IPS DF 6.9 (cell line): ENCODE data around the gene LNPEP.

Source experiments
- DNase-seq: peaks from one replicate; pipeline ENCODE4 v3.0.0-alpha.2; 2013; ENCODE audit warnings: low read depth, low spot score
- H3K27ac ChIP-seq: one replicate; pipeline ENCODE4 v1.5.1; 2013; ENCODE audit warnings: low read length, control low read depth
- H3K27me3 ChIP-seq: 2 replicates; pipeline ENCODE4 v1.6.1; 2013; ENCODE audit warnings: mild to moderate bottlenecking, low read length; ENCODE audit not compliant: control insufficient read depth, insufficient read depth
- H3K36me3 ChIP-seq: 2 replicates; pipeline ENCODE4 v1.6.1; 2013; ENCODE audit warnings: low read length; ENCODE audit not compliant: control insufficient read depth, insufficient read depth
- H3K4me1 ChIP-seq: 2 replicates; pipeline ENCODE4 v1.6.1; 2013; ENCODE audit warnings: low read length; ENCODE audit not compliant: control insufficient read depth, insufficient read depth
- H3K4me3 ChIP-seq: 2 replicates; pipeline ENCODE4 v1.5.1; 2013; ENCODE audit warnings: mild to moderate bottlenecking, low read length
- H3K9me3 ChIP-seq: 2 replicates; pipeline ENCODE4 v1.6.1; 2013; ENCODE audit warnings: low read length, inconsistent platforms; ENCODE audit not compliant: control insufficient read depth, insufficient read depth
- WGBS: extraction: QIAGEN DNeasy Blood & Tissue Kit; methylation state at CpG from one replicate; pipeline ENCODE4 v1.1.7; 2013; ENCODE audit warnings: mixed read lengths, missing lambda C conversion rate; ENCODE audit not compliant: insufficient read length, insufficient coverage; 5-methylcytosine and 5-hydroxymethylcytosine counted together

Gene LNPEP

DNA sequence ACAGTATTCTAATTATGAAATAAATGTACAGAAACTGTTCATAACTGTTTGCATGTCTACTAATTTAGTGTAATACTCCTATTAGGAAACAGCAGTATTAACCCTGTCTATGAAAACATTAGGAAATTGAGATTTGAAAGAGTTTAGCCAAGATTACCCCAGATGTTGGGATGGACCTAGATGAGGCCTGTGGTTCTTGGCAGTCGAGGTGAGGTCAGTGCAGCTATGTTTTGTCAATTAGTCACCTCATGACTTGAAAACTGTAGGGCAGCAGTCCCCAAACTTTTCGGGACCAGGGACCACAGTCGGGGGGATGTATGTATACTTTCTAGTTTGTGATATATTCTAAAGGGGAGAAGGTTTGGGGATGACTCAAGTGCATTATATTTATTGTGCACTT lies 4.7 kb downstream of the LNPEP start:
- H3K27ac ChIP-seq, result no peak overlapping the region
- H3K9me3 ChIP-seq, result no peaks in the 10 kb centered on the region
- no peak for DNase-seq
- H3K4me3 ChIP-seq, result no peak overlapping the region
- no peaks in the 10 kb centered on the region for H3K36me3 ChIP-seq
- no CpG with 5 or more reads among the region's 3 CpGs for WGBS
- no peaks in the 10 kb centered on the region; the same call in 1 of the 2 replicates for H3K27me3 ChIP-seq
- H3K4me1 ChIP-seq, result no peaks in the 10 kb centered on the region

DNA sequence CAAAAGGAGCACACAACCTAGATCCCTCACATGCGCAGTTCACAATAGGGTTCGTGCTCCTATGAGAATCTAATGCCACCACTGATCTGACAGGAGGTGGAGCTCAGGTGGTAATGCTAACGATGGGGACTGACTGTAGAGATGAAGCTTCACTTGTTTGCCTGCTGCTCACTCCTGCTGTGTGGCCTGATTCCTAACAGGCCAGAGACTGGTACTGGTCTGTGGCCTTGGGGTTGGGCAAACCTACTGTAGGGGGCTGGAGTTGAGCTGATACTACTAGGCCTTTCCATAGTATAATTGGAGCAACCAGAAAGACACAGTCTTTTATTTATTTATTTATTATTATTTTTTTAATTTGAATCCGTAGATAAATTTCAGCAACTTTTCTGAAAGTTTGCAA lies 5.3 kb downstream of the LNPEP start:
- Histone ChIP-seq H3K27ac (no peak overlapping the region), H3K36me3 (no peaks in the 10 kb centered on the region), H3K4me3 (no peak overlapping the region), H3K9me3 (no peaks in the 10 kb centered on the region), H3K27me3 (no peaks in the 10 kb centered on the region; the same call in 1 of the 2 replicates), H3K4me1 (no peaks in the 10 kb centered on the region)
- DNase-seq, result no peak
- WGBS, result no CpG with 5 or more reads among the region's 4 CpGs

- no peak overlapping the region for H3K4me3 ChIP-seq
- no peaks in the 10 kb centered on the region for H3K36me3 ChIP-seq
- no peaks in the 10 kb centered on the region for H3K4me1 ChIP-seq
- WGBS, result no CpG with 5 or more reads among the region's 9 CpGs
- H3K9me3 ChIP-seq, result no peaks in the 10 kb centered on the region
- H3K27ac ChIP-seq, result no peak overlapping the region
- no peak for DNase-seq
- no peaks in the 10 kb centered on the region for H3K27me3 ChIP-seq
Observed at GRCh38 chr5:96942078-96942477, 6.2 kb downstream of the LNPEP start.

GRCh38 chr5:96942911-96943310 lies 7.0 kb downstream of the LNPEP start:
- no peaks in the 10 kb centered on the region for H3K36me3 ChIP-seq
- DNase-seq, result no peak
- WGBS, result no CpG with 5 or more reads among the region's 1 CpG
- H3K27ac ChIP-seq, result no peak overlapping the region
- H3K4me1 ChIP-seq, result no peaks in the 10 kb centered on the region
- no peaks in the 10 kb centered on the region for H3K9me3 ChIP-seq
- H3K4me3 ChIP-seq, result no peak overlapping the region
- H3K27me3 ChIP-seq, result no peaks in the 10 kb centered on the region

DNA sequence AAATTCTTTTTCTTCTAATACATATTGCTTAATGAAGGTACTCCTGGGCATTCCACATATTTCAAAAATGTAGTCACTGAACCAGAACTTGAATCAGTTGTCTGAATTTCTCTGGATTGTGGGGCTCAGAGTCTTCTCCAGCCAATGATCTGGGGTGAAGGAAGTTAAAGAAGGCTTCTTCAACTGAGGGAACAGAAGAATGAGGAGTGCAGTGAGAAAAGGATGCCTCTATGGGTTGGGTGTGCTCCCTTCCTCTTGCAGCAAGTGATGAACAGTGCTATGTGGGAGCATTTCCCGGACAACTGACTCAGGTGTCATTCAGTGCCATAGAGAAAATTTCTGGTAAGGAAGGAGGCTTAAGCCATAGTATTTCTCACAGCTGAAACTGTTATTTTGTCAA lies 7.9 kb downstream of the LNPEP start:
- Histone ChIP-seq H3K27ac (no peak overlapping the region), H3K27me3 (no peaks in the 10 kb centered on the region), H3K4me1 (no peaks in the 10 kb centered on the region), H3K36me3 (no peaks in the 10 kb centered on the region), H3K4me3 (no peak overlapping the region), H3K9me3 (no peaks in the 10 kb centered on the region)
- no peak for DNase-seq
- WGBS, result no CpG with 5 or more reads among the region's 1 CpG

- no peak overlapping the region for H3K4me3 ChIP-seq
Observed at GRCh38 chr5:96945144-96945897, 9.4 kb downstream of the LNPEP start.

GRCh38 chr5:96946381-96946780 lies 10.5 kb downstream of the LNPEP start:
- WGBS, result no CpG with 5 or more reads among the region's 3 CpGs
- DNase-seq, result no peak
- Histone ChIP-seq H3K27me3 (no peaks in the 10 kb centered on the region), H3K9me3 (no peaks in the 10 kb centered on the region), H3K4me1 (no peaks in the 10 kb centered on the region), H3K36me3 (no peaks in the 10 kb centered on the region), H3K4me3 (no peak overlapping the region), H3K27ac (no peak overlapping the region)

More at GRCh38 chr5:96945144-96945897, 9.4 kb downstream of the LNPEP start:
- Histone ChIP-seq H3K27ac (no peak overlapping the region), H3K4me1 (no peaks in the 10 kb centered on the region), H3K36me3 (no peaks in the 10 kb centered on the region), H3K27me3 (no peaks in the 10 kb centered on the region), H3K9me3 (no peaks in the 10 kb centered on the region)
- no peak for DNase-seq
- WGBS, result no CpG with 5 or more reads among the region's 5 CpGs

GRCh38 chr5:96952118-96952750 lies 16.4 kb downstream of the LNPEP start:
- no peak for DNase-seq
- no peak overlapping the region for H3K4me3 ChIP-seq
- H3K9me3 ChIP-seq, result no peaks in the 10 kb centered on the region
- no peaks in the 10 kb centered on the region for H3K27me3 ChIP-seq
- no peak overlapping the region for H3K27ac ChIP-seq
- WGBS, result no CpG with 5 or more reads among the region's 3 CpGs
- H3K4me1 ChIP-seq, result no peaks in the 10 kb centered on the region
- no peaks in the 10 kb centered on the region for H3K36me3 ChIP-seq

DNA sequence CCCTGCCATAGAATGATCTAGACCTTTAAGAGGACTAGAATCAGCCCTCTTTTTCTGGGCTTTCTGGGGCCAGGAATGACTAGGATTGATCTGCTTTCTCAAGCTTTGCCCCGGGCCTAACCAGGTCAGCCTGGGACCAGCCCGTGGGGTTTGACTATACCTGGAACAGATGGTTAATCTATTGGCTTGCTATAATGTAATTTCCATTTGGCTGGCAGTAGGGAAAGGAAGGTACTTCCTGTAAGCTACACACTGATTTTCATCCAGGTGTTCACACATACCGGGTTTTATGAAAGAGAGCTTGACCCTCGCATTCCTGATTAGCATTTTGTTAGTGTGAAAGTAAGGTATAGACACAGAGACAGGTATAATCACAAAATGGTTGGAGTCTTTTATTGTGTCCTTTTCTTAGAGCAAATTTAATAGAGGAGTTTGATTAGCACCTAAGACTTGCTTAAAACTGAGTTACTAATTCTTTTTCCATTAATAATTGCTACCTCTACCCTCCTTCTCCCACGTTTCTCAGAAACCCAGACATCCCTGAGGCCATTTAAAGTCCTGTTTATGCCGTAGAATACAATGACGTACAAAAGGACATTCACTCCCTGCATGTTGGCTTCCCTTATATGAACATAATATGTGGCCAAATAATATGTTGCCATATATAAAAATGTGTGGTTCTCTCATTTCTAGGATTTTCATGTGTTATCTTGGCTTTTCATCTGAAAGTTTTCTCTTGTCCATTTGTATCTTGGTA lies 17.3 kb downstream of the LNPEP start:
- no peaks in the 10 kb centered on the region for H3K4me1 ChIP-seq
- DNase-seq, result no peak
- H3K4me3 ChIP-seq, result no peak overlapping the region
- H3K27me3 ChIP-seq, result no peaks in the 10 kb centered on the region
- no peaks in the 10 kb centered on the region for H3K36me3 ChIP-seq
- WGBS, result no CpG with 5 or more reads among the region's 7 CpGs
- H3K27ac ChIP-seq, result no peak overlapping the region
- H3K9me3 ChIP-seq, result no peaks in the 10 kb centered on the region

DNA sequence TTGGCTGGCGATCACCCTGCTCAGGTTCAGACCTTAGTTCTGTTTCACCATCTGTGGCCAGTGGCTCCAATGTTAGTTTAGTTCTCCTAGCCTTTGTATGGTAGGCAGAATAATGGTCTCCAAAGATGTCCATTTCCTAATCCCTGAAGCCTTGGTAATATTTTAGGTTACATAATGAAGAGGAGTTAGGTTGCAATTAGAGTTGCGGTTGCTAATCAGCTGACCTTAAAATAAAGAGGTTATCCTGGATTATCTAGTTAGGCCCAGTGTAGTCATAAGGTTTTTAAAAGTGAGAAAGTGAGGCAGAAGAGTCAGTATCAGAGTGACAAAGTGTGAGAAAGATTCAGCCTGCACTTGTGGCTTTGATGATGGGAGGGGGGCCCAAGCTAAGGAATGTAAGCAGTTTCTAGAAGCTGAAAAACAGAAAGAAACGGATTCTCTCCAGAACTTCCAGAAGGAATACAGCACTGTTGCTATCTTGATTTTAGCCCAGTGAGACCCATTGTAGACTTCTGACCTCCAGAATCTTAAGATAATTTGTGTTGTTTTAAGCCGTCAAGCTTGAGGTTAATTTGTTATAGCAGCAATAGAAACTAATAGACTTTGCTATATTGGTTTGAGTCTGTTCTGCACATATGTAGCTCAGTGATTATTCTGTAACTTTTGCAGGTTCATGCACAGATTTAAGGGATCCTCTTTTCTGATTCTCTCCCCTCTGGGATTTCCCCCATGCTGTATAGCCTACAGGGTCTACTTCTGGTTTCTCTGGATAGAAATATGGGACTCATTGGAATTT lies 21.6 kb downstream of the LNPEP start:
- DNase-seq, result no peak
- no peaks in the 10 kb centered on the region for H3K9me3 ChIP-seq
- no peak overlapping the region for H3K4me3 ChIP-seq
- H3K4me1 ChIP-seq, result no peaks in the 10 kb centered on the region
- H3K27me3 ChIP-seq, result no peaks in the 10 kb centered on the region
- H3K27ac ChIP-seq, result no peak overlapping the region
- H3K36me3 ChIP-seq, result no peaks in the 10 kb centered on the region
- WGBS, result no CpG with 5 or more reads among the region's 4 CpGs
